ENCODE results near the gene CHGA. TPM values are rescaled to one million over a fixed set of nuclear protein-coding genes. Genes with fewer than 3 reads are reported as not detected.

Gene CHGA
- total RNA-seq, 1 experiment from 2014 or later, result 10.5 TPM

GRCh38 chr14:92928961-92929688, 6.2 kb downstream of the CHGA start:
- DNase-seq (ENCODE audit: extremely low read depth, low read depth), result no peak

DNA sequence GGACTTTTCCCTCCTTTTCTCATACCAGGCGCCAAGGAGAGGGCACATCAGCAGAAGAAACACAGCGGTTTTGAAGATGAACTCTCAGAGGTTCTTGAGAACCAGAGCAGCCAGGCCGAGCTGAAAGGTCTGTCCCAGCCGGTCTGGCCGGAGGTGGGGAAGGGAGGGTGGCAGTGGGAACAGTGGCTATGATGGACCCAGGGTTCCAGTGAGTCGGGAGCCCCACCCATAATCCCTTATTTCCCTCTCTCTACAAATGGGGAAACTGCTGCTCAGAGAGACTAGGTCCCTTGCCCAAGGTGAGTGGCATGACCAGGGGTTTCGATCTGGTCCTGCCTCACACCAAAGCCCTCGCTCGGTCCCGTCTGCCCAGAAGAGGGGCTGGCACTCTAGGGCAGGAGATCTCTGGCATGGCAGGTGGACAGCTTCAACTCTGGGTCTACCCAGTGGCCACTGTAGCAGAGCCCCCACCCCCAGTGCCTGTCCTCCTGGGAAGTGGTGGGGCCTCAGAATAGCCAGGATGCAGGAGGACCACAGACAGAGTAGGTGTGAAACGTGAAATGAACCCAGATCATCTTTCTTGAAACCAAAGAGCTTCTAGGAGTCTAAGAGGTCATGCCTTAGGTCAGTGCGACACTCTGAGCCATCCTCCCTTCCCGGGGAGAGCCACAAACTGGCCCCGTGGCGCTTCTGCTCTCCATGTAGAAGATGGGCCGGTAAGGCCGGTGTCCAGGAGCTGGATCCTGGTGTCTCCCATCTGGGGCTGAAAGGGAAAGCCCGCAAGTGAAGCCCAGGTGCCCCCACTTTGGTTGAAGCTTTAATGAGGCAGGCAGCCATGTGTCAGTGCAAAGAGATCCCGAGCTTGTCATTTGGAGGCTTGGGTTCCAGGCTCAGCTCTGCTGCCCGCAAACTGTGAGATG, 7.0 kb downstream of the CHGA start:
- DNase-seq (ENCODE audit: extremely low read depth, low read depth), result no peak

DNA sequence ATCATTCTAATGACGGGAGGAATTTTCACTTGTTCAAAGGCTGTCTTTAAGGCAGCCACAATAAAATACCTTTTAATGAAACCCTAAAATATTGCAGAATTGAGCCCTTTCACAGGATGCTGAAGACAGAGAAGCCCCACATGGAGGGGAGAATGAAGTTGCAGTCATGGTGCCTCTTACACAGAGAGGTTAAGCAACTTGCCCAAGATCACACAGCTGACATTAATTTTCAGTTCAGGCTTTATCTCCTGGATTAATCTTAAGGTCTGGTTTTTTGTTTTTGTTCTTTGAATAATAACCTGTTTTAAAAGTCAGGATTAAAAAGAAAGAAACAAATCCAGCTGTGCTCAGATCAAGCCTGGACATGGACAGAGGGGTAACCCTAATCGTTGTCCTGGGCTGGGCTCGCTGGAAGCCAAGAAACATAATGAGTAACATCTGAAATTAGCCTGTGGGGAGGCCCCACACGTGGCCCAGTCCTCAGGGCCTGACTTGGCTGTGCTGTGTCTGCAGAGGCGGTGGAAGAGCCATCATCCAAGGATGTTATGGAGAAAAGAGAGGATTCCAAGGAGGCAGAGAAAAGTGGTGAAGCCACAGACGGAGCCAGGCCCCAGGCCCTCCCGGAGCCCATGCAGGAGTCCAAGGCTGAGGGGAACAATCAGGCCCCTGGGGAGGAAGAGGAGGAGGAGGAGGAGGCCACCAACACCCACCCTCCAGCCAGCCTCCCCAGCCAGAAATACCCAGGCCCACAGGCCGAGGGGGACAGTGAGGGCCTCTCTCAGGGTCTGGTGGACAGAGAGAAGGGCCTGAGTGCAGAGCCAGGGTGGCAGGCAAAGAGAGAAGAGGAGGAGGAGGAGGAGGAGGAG, 8.0 kb downstream of the CHGA start:
- DNase-seq (ENCODE audit: extremely low read depth, low read depth), result no peak

- no peak for DNase-seq (ENCODE audit: extremely low read depth, low read depth)
These were observed 8.9 kb downstream of the CHGA start for GRCh38 chr14:92931681-92932447.

- DNase-seq (ENCODE audit: extremely low read depth, low read depth), result no peak
These were observed 9.8 kb downstream of the CHGA start for GRCh38 chr14:92932448-92933395.

- DNase-seq (ENCODE audit: extremely low read depth, low read depth), result no peak
These were observed 10.5 kb downstream of the CHGA start for GRCh38 chr14:92933481-92933880.

- DNase-seq (ENCODE audit: extremely low read depth, low read depth), result no peak
These were observed 11.5 kb downstream of the CHGA start for GRCh38 chr14:92934196-92935085.

DNA sequence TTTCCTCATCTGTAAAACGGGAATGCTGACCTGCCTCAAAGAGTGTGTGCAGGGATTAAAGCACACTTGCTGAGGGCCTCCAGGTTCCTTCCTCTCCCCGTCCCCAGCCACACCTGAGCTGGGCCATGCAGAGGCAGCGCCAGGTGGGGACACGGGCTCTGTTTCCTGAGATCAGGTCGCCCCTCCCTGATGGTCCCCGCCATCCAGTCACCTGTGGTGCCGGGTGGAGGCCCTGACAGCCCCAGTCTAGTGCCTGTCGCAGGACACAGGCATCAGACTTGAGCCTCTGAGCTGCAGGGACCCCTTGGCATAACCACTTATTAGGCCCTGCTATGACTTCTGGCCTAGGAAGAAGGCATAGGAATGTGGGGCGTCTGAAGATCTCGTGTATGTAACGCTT, 12.5 kb downstream of the CHGA start:
- no peak for DNase-seq (ENCODE audit: extremely low read depth, low read depth)

GRCh38 chr14:92936085-92936484, 13.1 kb downstream of the CHGA start:
- no peak for DNase-seq (ENCODE audit: extremely low read depth, low read depth)

- DNase-seq (ENCODE audit: extremely low read depth, low read depth), result no peak
These were observed 14.3 kb downstream of the CHGA start for GRCh38 chr14:92937051-92937937.

DNA sequence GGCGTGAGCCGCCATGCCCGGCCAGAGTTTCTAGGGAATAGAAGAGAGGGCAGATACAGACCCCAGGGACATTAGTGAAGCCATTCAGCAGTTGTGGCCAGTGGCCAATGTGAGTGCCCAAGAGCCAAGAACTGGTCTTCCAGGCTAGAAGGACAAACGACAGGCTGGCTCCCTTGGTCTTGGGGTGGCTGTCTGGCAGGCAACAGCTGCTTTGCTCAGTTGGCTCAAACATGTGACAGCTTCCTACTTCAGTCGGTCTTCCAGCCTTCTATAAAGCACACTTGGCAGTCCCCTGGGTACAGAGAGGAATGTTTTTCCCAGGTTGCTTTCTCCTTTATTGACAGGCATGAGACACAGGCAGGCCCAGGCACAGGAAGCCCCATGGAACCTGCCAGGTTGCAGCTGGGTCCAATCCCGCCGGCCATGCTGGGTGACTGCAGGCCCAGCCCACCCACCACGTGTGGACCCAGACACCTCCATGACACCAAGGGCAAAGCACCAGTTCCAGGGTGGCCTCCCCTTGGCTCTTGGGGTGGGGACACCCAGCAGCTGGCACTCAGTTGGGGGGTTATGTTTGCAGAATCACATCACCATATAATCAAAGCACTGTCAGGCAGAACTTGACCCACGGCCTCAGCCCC, 15.4 kb downstream of the CHGA start:
- no peak for DNase-seq (ENCODE audit: extremely low read depth, low read depth)

DNA sequence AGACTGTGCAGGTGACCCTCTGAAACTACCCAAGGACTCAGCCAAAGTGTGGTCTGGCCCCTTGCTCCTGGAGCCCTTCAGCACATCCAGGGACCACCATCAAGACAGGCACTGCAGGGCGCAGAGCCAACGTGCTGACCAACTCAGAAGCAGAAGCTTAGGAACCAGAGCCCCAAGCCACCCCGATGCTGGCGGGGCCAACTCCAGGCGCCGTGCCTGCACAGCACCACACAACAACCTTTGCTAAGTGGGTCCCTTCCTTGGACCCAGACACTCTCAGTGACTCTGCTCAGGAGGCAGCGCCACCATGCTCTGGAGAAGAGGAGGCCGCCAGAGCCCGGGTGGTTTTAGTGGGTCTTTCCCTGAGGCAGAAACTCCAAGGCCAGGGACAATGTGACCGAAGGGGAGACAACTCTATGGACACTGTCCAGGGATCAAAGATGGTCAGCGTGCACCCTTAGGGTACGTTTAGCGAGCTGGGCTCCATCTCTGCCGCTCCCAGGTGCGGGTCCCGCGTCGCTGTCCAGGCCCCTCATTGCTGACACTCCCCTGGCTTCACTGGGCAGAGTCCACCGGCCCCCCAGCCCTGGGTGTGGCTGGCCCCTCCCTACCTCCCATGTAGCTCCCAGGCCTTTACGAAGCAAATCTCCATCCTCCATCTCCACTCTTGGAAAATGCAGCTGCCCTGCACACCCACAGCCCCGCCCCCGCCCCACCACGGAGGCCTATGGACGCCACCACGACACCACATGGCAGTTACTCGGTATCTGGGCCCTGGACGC, 16.1 kb downstream of the CHGA start:
- no peak for DNase-seq (ENCODE audit: extremely low read depth, low read depth)

GRCh38 chr14:92939699-92940098, 16.7 kb downstream of the CHGA start:
- DNase-seq (ENCODE audit: extremely low read depth, low read depth), result no peak

DNA sequence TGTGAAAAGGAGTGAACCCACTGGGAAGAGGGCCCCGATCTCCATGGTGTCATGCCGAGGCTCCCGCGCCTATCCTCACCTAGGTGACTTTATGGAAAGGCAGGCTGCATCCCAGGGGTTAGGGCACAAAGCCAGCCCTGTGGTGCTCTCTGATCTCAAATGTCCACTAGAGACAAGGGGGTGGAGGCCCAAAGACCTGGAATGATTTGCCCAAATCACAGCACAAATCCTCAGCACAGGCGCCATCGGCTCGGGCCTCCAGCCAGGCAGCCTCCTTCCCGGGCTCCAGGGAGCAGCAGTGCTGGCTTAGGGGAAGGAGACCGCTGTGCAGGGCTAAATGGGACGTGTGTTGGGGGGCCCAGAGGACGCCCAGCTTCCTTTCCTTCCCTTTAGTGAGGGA, 17.6 kb downstream of the CHGA start:
- no peak for DNase-seq (ENCODE audit: extremely low read depth, low read depth)

- DNase-seq (ENCODE audit: extremely low read depth, low read depth), result no peak
These were observed 18.6 kb downstream of the CHGA start for GRCh38 chr14:92941531-92941930.

DNA sequence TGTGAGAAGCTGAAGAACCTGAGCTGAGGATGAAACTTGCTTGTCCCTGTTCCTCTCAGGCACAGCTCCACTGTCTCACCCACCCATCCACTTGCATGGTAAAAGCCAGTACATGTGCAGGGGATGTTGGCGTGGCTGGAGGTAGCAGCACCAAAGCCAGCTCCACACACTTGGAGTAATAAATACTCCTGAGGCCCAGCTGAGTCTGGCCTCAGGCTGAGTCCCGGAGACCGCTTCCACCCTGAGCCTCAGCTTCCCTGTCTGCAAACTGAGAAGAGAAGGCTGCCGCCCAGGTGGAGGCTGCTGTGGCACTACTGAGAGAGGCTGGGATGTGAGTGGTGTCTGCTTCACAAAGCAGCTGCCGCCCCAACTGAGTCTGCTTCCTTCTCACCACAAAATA, 19.2 kb downstream of the CHGA start:
- no peak for DNase-seq (ENCODE audit: extremely low read depth, low read depth)

Data from NCI-H460 (cell line).